Measurements from ENCODE around the gene GAS7.

GAS7 gene

GRCh38 chr17:10200645-10201044, 2.2 kb upstream of the GAS7 start:
- DNase-seq (ENCODE audit: low spot score): no peak

GRCh38 chr17:10200016-10200415, 1.6 kb upstream of the GAS7 start:
- no peak for DNase-seq (ENCODE audit: low spot score)

DNA sequence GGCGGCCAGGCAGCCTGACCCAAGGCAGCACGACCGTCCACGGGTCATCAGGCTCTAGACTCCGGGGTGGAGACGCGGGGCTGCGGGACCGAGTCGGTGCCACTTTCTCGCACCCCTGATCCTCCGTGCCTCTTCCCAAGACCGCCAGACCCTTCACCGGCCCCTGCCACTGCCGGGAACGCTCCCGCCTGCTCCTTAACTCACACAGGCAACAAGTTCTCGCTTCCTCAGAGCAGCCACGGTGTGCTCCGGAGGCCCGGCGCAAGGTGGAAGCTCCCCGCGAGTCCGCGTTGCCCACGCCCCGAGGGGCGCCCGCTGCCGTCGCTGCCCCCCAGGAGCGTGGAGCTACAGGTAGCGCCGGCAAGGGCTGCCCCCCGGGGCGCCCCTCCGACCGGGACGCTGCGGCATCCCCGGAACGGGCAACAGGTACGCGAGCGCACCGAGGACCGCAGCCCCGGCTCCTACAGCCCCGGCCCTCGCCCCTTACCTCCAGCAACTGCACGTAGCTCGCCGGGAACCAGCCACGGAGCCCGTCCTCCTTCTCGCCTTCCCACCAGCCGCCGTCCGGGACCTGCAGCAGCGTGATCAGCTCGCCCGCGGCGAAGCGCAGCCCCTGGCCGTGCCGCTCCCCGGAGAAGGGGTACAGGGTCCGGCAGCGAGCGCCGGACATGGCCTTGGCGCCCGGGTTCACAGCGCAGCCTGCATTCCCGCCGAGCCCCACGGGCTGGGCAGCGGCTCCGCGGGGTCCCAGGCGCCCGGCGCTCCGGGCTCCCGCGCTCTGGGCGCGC, 491 bp downstream of the GAS7 start:
- DNase-seq (ENCODE audit: low spot score): no peak

GRCh38 chr17:10197362-10197720, 1.1 kb downstream of the GAS7 start:
- no peak for DNase-seq (ENCODE audit: low spot score)

GRCh38 chr17:10196941-10197340, 1.5 kb downstream of the GAS7 start:
- DNase-seq (ENCODE audit: low spot score): no peak

GRCh38 chr17:10196384-10196895, 2.0 kb downstream of the GAS7 start:
- no peak for DNase-seq (ENCODE audit: low spot score)

DNA sequence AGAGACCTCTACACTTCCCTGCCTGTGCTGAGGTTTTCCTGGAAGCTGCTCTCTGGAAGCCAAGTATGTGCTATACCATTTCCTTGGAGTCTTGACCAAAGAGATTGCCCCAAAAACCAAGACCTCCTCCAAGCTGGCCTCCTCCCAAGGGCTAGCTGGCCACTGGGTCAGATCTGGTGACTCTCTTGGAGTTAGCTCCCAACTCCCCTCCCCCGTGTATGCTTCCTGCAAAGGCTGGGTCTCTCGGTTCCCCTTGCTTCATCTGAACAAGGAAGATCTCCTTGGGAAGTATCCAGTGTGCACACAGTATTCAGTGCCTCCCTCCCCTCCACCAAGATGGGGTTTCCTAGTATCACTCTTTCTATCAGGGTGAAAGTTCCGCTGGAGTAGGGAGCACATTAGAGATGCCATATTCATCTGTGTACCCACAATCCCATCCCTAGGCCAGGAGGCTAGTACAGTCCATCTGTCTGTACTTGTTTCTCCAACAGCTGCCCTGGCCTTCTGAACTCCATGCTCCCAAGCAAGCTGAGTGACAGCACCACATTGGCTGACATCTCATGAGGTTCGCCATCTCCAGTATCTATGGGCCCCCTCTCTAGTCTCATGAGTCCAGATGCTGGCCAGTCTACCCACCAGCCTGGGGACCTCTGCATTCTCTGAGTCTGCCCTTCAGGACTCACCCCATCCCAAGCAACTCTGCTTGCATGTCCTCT, 3.2 kb downstream of the GAS7 start:
- no peak for DNase-seq (ENCODE audit: low spot score)

- DNase-seq (ENCODE audit: low spot score): no peak
Measured at GRCh38 chr17:10193632-10194031, 4.8 kb downstream of the GAS7 start.

DNA sequence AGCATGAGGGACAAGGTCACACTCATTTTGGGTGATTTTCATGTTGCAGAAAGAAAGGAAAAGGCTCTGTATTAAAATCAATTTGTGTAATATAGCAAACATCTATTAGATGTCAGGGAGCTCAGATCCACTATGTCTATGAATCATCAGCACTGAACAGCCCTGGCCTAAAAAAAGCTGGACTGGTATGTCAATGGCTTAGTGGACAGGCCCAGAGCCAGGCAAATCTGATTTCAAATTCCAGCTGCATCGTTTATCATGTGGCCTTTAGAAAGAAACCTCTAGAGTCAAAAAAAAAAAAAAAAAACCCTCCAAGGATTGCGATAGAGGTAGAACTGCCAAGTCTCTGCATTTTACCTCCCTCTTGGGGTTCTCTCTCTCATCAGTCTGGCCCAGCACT, 5.4 kb downstream of the GAS7 start:
- DNase-seq (ENCODE audit: low spot score): no peak

DNA sequence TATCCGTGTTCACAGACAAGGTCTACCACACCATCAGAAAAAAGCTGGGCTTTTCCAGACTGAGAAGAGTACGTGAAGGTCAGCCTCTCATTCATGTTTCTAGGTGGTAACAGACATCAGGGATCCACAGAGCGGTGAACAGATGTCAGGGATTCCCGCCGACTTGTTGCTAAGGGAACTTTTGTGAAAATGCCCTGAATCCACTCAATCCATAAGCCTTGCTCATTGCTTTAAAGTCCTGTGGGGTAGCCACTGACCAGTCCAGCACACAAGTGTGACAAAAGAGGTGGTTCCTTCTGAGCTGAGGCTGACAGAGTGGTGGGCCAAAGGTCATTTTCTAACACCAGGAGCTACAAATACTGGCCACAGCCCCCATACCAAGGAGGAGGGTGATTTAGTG, 5.9 kb downstream of the GAS7 start:
- DNase-seq (ENCODE audit: low spot score): no peak

DNA sequence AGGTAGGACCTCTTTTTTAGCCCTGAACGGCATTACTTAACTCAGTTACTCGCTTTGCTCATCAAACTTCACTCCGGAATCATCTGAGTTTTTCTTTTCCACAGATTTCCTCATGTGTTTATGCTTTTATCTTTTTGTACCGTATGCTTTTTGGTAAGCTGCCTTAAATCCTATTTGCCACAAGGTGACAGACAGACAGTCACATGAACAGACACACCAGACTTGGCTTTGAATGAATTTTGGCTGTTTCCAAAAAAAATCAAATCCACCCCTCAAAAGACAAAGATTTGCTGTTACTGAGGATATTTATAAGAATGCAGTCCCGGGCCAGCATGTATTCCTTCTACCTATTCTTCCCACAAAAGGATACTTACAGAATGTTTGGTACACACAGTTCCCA, 10.9 kb downstream of the GAS7 start:
- DNase-seq (ENCODE audit: low spot score): no peak

DNA sequence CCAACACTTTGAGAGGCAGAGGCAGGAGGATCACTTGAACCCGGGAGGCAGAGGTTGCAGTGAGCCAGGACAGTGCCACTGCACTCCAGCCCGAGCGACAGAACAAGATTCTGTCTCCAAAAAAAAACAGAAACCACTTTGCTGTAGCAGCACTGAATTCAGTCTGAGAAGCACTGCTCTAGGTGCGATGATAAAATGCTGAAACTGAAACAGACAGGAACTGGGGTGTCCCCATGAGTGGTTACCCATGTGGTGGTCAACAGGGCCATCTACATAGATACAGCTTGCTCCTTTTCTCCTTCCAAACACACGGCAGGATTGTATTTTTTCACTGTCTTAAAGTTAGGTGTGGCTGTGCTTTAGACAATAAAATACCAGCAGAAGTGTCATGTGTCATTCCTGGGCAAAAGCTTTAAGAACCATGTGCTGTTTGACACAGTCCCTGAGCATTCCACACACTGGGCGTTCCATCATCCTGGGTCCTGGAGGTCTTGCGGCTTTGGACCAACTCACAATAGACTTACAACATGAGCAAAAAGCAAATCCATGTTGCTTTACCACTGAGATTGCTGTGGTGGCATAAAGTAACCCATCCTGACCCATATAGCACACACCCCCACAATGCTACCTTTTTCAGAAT, 11.5 kb downstream of the GAS7 start:
- no peak for DNase-seq (ENCODE audit: low spot score)

GRCh38 chr17:10183931-10184930, 14.2 kb downstream of the GAS7 start:
- no peak for DNase-seq (ENCODE audit: low spot score)

DNA sequence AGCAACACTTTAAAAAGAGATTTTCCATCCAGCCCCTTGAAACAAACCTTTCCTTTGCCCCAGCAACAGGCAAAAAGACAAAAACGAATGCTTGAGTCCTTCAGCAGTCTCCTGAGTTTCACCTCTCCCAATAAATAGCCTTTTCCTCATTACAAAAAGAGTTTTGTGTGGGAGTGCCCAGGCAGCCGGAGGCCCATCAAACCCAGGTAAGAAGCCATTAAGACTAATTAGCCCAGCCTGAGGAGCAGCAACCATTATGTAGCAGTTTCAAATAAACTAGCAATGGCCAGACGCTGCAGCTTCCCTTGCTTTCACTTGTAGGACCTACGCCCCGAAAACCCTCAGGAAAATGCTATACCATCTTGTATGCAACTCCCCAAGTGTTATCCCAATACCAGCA, 15.6 kb downstream of the GAS7 start:
- no peak for DNase-seq (ENCODE audit: low spot score)

- DNase-seq (ENCODE audit: low spot score): no peak
Measured at GRCh38 chr17:10178506-10178991, 19.9 kb downstream of the GAS7 start.

- DNase-seq (ENCODE audit: low spot score): no peak
Measured at GRCh38 chr17:10177913-10178505, 20.4 kb downstream of the GAS7 start.

DNA sequence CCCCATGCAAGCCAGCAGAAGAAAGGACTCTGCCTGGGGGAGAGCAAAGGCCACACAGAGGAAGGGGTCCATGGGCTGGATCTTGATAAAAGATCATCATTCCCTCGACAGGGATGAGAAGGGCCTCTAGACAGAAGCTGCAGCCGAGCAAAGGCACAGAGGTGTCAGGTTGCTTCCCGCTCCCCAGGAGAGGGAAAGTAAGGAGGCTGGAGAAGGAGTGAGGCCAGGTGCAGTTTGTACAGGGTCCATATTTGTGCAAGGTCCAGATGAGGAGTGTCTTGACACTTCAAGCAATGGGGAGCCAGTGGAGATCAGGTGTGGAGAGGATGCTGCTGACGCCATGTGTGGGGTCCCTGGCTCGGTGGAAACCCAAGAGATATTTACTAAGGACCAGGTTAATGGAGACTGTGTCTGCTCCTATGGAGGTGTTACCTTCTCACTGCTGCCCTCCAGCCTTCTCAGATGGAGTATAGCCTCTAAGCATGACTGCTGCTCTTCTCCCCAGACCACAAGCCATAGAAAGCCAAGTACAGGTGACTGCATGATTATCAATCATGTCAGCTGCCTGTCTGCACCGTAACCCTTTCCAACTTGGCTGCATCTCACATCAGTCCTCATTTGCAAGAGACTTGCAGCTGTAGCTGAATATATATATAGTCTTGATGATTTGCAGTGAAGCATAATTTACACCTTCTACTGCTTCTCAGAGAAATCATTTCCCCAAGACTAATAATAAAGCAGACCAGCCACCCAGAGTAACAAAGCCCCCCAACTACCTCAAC, 21.1 kb downstream of the GAS7 start:
- no peak for DNase-seq (ENCODE audit: low spot score)

DNA sequence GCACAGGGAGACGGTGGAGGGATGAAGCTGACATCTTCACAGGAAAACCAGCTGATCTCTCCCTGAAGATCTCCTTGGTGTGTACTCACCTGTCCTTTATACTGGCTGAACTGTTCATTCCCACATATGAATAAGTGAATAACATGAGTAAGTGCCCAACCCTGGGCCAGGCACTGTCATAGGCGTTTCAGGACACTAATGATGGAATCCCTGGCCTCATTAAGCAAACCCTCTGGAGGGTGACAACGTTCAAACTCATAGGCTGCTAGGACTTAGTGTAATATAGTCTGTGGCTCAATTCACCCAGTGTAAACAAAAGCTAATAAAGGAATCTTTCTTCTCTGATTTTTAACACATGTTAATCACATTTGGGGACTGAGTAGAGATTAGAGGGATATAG, 24.5 kb downstream of the GAS7 start:
- DNase-seq (ENCODE audit: low spot score): no peak

- DNase-seq (ENCODE audit: low spot score): no peak
Measured at GRCh38 chr17:10172778-10173177, 25.6 kb downstream of the GAS7 start.

GRCh38 chr17:10172241-10172741, 26.1 kb downstream of the GAS7 start:
- DNase-seq (ENCODE audit: low spot score): no peak

Measured in putamen (tissue), 1 donor.